Peyer's patch (tissue), 4 donors: ENCODE results near the gene APC.

Experiments
- POLR2A ChIP-seq, 2 donors: fragments of 450-650 bp; IDR thresholded peaks; one replicate each; pipeline ENCODE4 v1.5.1; 2017; ENCODE audit warnings: antibody characterized with exemption in 2 of 2, mild to moderate bottlenecking in 2 of 2, moderate library complexity in 2 of 2
- TF ChIP-seq, protein P1 (sequence below), 6 experiments: fragments of 450-650 bp in 4 of 6; fragments of 200-600 bp in 2 of 6; sonication (generic) in 1 of 6; IDR thresholded peaks; one replicate each; pipeline ENCODE4 v1.5.1; 2017 to 2019; ENCODE audit warnings: antibody characterized with exemption in 6 of 6, mild to moderate bottlenecking in 3 of 6, moderate library complexity in 1 of 6

DNA sequence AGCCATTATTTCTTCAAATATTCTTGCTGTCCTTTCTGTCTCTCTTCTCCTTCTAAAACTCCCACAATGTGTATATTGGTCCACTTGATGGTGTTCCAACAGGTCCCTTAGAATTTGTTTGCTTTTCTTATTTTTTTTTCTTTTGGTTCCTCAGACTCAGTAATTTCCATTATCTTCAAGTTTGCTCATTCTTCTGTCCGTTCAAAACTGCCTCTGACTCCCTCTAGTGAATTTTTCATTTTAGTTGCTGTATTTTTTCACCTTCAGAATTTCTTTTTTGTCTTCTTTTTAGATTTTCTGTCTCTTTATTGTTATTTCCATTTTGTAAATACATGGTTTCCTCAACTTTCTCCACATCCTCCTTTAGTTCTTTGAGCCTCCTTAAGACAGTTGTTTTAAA is 117.0 kb downstream of the APC start:
- TF ChIP-seq, protein P1, sequence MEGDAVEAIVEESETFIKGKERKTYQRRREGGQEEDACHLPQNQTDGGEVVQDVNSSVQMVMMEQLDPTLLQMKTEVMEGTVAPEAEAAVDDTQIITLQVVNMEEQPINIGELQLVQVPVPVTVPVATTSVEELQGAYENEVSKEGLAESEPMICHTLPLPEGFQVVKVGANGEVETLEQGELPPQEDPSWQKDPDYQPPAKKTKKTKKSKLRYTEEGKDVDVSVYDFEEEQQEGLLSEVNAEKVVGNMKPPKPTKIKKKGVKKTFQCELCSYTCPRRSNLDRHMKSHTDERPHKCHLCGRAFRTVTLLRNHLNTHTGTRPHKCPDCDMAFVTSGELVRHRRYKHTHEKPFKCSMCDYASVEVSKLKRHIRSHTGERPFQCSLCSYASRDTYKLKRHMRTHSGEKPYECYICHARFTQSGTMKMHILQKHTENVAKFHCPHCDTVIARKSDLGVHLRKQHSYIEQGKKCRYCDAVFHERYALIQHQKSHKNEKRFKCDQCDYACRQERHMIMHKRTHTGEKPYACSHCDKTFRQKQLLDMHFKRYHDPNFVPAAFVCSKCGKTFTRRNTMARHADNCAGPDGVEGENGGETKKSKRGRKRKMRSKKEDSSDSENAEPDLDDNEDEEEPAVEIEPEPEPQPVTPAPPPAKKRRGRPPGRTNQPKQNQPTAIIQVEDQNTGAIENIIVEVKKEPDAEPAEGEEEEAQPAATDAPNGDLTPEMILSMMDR (IDR thresholded peaks at IDR 0.05), result no peak
- no peak for TF ChIP-seq POLR2A (IDR thresholded peaks at IDR 0.05)
